SK-N-SH (cell line): ENCODE data around the gene RNLS. TPM values are rescaled to one million over a fixed set of nuclear protein-coding genes. Genes with fewer than 3 reads are reported as not detected.

Source experiments
- CTCF ChIA-PET: fragments of 300-600, 350-600 bp; formaldehyde crosslinking; extraction: SDS; loops from one replicate; lab custom pipeline; 2021; lab: Yijun Ruan, JAX
- POLR2A ChIA-PET: fragments of 350-600 bp; sonication (Branson Sonifier 250); formaldehyde crosslinking; extraction: SDS; loops from one replicate; lab custom pipeline; 2020; ENCODE audit warnings: antibody characterized with exemption, inconsistent platforms; lab: Yijun Ruan, JAX
- DNase-seq: peaks from one replicate; pipeline ENCODE4 v3.0.0; 2012
- H2AFZ ChIP-seq: fragments of 200-600 bp; sonication (generic); 2 replicates; pipeline ENCODE4 v1.8.1; 2016; ENCODE audit warnings: antibody characterized with exemption, mild to moderate bottlenecking, low read depth
- H3F3A ChIP-seq: fragments of 200-600 bp; sonication (generic); replicated peaks from 2 replicates; pipeline ENCODE3; 2016; ENCODE audit warnings: antibody characterized with exemption, mild to moderate bottlenecking; ENCODE audit not compliant: insufficient read depth
- H3K27ac ChIP-seq, 2 experiments: fragments of 200-500 bp in 1 of 2; fragments of 200-600 bp in 1 of 2; sonication (Bioruptor generic) in 1 of 2; sonication (generic), shearing (Covaris generic) in 1 of 2; 2 replicates each; pipeline versions ENCODE4 v1.5.1 to v1.6.1; 2014 to 2016; ENCODE audit warnings: low read depth in 2 of 2, inconsistent platforms in 1 of 2, low read length in 1 of 2, mild to moderate bottlenecking in 1 of 2, mixed read lengths in 1 of 2
- H3K27me3 ChIP-seq: fragments of 200-600 bp; sonication (generic), shearing (Covaris generic); 2 replicates; pipeline ENCODE4 v1.6.1; 2016; ENCODE audit warnings: mixed run types; ENCODE audit not compliant: insufficient read depth
- H3K36me3 ChIP-seq, 2 experiments: fragments of 200-500 bp in 1 of 2; fragments of 200-600 bp in 1 of 2; sonication (Bioruptor generic) in 1 of 2; sonication (generic) in 1 of 2; replicated peaks in 1 of 2; 2 replicates each; pipeline versions ENCODE3 to v1.5.1; 2014 to 2016; ENCODE audit warnings: low read length in 1 of 2, mild to moderate bottlenecking in 1 of 2; ENCODE audit not compliant: insufficient read depth in 2 of 2, control insufficient read depth in 1 of 2
- H3K4me1 ChIP-seq, 2 experiments: fragments of 200-500 bp in 1 of 2; fragments of 200-600 bp in 1 of 2; sonication (Bioruptor generic) in 1 of 2; sonication (generic), shearing (Covaris generic) in 1 of 2; 2 replicates each; pipeline versions ENCODE4 v1.5.1 to v1.6.1; 2014 to 2016; ENCODE audit warnings: low read depth in 1 of 2, low read length in 1 of 2, mixed run types in 1 of 2; ENCODE audit not compliant: insufficient read depth in 2 of 2, control insufficient read depth in 1 of 2
- H3K4me2 ChIP-seq: fragments of 200-600 bp; sonication (generic), shearing (Covaris generic); 2 replicates; pipeline ENCODE4 v1.6.1; 2017; ENCODE audit warnings: mixed run types
- H3K4me3 ChIP-seq, 2 experiments: fragments of 200-500 bp in 1 of 2; fragments of 200-600 bp in 1 of 2; sonication (Bioruptor generic) in 1 of 2; sonication (generic), shearing (Covaris generic) in 1 of 2; 2 replicates each; pipeline versions ENCODE4 v1.5.1 to v1.8.1; 2014 to 2016; ENCODE audit warnings: low read depth in 2 of 2, inconsistent platforms in 1 of 2, low read length in 1 of 2, mild to moderate bottlenecking in 1 of 2, mixed read lengths in 1 of 2, moderate library complexity in 1 of 2
- H3K79me2 ChIP-seq: fragments of 200-600 bp; sonication (generic); 2 replicates; pipeline ENCODE4 v1.8.1; 2017; ENCODE audit warnings: mild to moderate bottlenecking; ENCODE audit not compliant: insufficient read depth
- H3K9ac ChIP-seq: fragments of 200-600 bp; sonication (generic); 2 replicates; pipeline ENCODE4 v1.6.1; 2017; ENCODE audit warnings: mixed run types
- H3K9me2 ChIP-seq: fragments of 200-600 bp; sonication (generic); 2 replicates; pipeline ENCODE4 v1.6.1; 2017; ENCODE audit warnings: mixed run types
- H3K9me3 ChIP-seq: fragments of 200-600 bp; sonication (generic); 2 replicates; pipeline ENCODE4 v1.6.1; 2017; ENCODE audit warnings: mixed run types, mild to moderate bottlenecking, moderate library complexity
- H4K20me1 ChIP-seq: fragments of 200-600 bp; sonication (generic); 2 replicates; pipeline ENCODE4 v1.6.1; 2017; ENCODE audit warnings: mild to moderate bottlenecking, mixed run types; ENCODE audit not compliant: insufficient read depth
- CHD2 ChIP-seq: fragments of 150-350 bp; IDR thresholded peaks from 2 replicates; pipeline ENCODE4 v1.6.1; 2018; ENCODE audit warnings: low read length; ENCODE audit not compliant: partially characterized antibody
- CTCF ChIP-seq: fragments of 200-600 bp; sonication (generic); IDR thresholded peaks from 2 replicates; pipeline ENCODE4 v1.6.1; 2017; ENCODE audit warnings: antibody characterized with exemption, mild to moderate bottlenecking, moderate library complexity
- EP300 ChIP-seq, 2 experiments: IDR thresholded peaks; 2 replicates each; pipeline versions ENCODE4 v1.4.0 to v1.6.1; 2012; ENCODE audit warnings: borderline replicate concordance in 1 of 2, low read depth in 1 of 2, low read length in 1 of 2
- EZH2phosphoT487 ChIP-seq: fragments of 200-600 bp; sonication (generic); IDR thresholded peaks from 2 replicates; pipeline ENCODE4 v1.6.1; 2017; ENCODE audit warnings: low read depth, mixed run types, mild to moderate bottlenecking, antibody characterized with exemption, moderate library complexity, borderline replicate concordance
- FOSL2 ChIP-seq: IDR thresholded peaks from 2 replicates; pipeline ENCODE4 v1.4.0; 2012; ENCODE audit warnings: low read depth, mild to moderate bottlenecking, moderate library complexity, borderline replicate concordance
- FOXJ3 ChIP-seq: sonication (generic); formaldehyde crosslinking; IDR thresholded peaks from 2 replicates; pipeline ENCODE4 v1.5.1; 2020; ENCODE audit warnings: mild to moderate bottlenecking, missing genetic modification reagents
- GATA2 ChIP-seq: sonication (generic); formaldehyde crosslinking; IDR thresholded peaks from 2 replicates; pipeline ENCODE4 v1.5.0; 2020; ENCODE audit warnings: mild to moderate bottlenecking, missing genetic modification reagents
- JUND ChIP-seq: IDR thresholded peaks from 2 replicates; pipeline ENCODE4 v1.4.0; 2012
- MAX ChIP-seq: IDR thresholded peaks from 2 replicates; pipeline ENCODE4 v1.4.0; 2012; ENCODE audit warnings: low read depth
- MXI1 ChIP-seq: IDR thresholded peaks from 2 replicates; pipeline ENCODE4 v1.6.1; 2012; ENCODE audit warnings: mild to moderate bottlenecking, low read depth, low read length, improper control_type of control experiment
- NFIC ChIP-seq: IDR thresholded peaks from 2 replicates; pipeline ENCODE4 v1.4.0; 2012; ENCODE audit warnings: borderline replicate concordance
- RAD21 ChIP-seq: IDR thresholded peaks from 2 replicates; pipeline ENCODE4 v1.6.1; 2012; ENCODE audit warnings: mild to moderate bottlenecking, low read length
- RXRA ChIP-seq: IDR thresholded peaks from 2 replicates; pipeline ENCODE4 v1.4.0; 2012; ENCODE audit warnings: low read depth, mild to moderate bottlenecking, borderline replicate concordance
- SMC3 ChIP-seq: IDR thresholded peaks from 2 replicates; pipeline ENCODE4 v1.6.1; 2012; ENCODE audit warnings: low read depth, low read length, improper control_type of control experiment
- TEAD4 ChIP-seq: IDR thresholded peaks from 2 replicates; pipeline ENCODE4 v1.4.0; 2012; ENCODE audit warnings: mild to moderate bottlenecking, borderline replicate concordance; ENCODE audit not compliant: insufficient read depth
- USF2 ChIP-seq: fragments of 150-350 bp; IDR thresholded peaks from 2 replicates; pipeline ENCODE4 v1.6.1; 2017; ENCODE audit warnings: antibody characterized with exemption, low read length, low read depth, borderline replicate concordance
- ZBTB33 ChIP-seq: IDR thresholded peaks from 2 replicates; pipeline ENCODE4 v1.4.0; 2012; ENCODE audit warnings: low read depth, borderline replicate concordance
- whole genome bisulfite sequencing: methylation state at CpG from one replicate; pipeline ENCODE4 v1.1.6; 2017; ENCODE audit warnings: low lambda C conversion rate; 5-methylcytosine and 5-hydroxymethylcytosine counted together
- polyA plus RNA-seq, 3 experiments: library from polyadenylated mRNA; depleted of rRNA; stranded (reverse); fragments of >200 nt; gene quantifications; 2 replicates each; pipeline ENCODE4 v1.2.3, GENCODE V29; 2012

RNLS gene
- polyA plus RNA-seq, 1 of the 3 experiments (the other 2 are of a cell fraction): not detected

- 0 out of 2 replicates have a peak overlapping the region, but pooled peaks have one; percentile 49 for H3K4me2 ChIP-seq
Observed at GRCh38 chr10:88385601-88386203, 197.4 kb downstream of the RNLS start.

GRCh38 chr10:88383276-88383675, 199.8 kb downstream of the RNLS start:
- Histone ChIP-seq H3F3A (no peaks in the 10 kb centered on the region), H3K27me3 (no peaks in the 10 kb centered on the region), H3K4me3 (no peak overlapping the region), H3K36me3 (no peaks in the 10 kb centered on the region), H3K9me2 (no peaks in the 10 kb centered on the region), H3K9me3 (peaks cover 8% of the 10 kb centered on the region; the same call in 1 of the 2 replicates), H3K27ac (no peak overlapping the region), H4K20me1 (no peaks in the 10 kb centered on the region), H2AFZ (no peak overlapping the region), H3K4me1 (peaks cover 9 to 31% of the 10 kb centered on the region in 2 experiments; a peak in 3 of 4 replicates), H3K79me2 (no peaks in the 10 kb centered on the region), H3K9ac (no peak overlapping the region), H3K4me2 (no peak overlapping the region)
- ChIA-PET POLR2A (no interaction called here), CTCF (interaction anchor here (1.2 kb wide), 1 partner anchor 10 kb away, joined by 3 read pairs; no protein-coding TSS in a partner anchor)
- 56% methylated on average over 1 of the region's 1 CpG for WGBS
- no peak for DNase-seq
- TF ChIP-seq RXRA: no peak
- no peak for TF ChIP-seq USF2
- TF ChIP-seq RAD21: no peak
- TF ChIP-seq MXI1: no peak
- TF ChIP-seq CHD2: no peak
- no peak for TF ChIP-seq JUND
- no peak for TF ChIP-seq NFIC
- no peak for TF ChIP-seq GATA2 (CRISPR knock-in tag)
- no peak for TF ChIP-seq CTCF
- no peak for TF ChIP-seq FOXJ3

More at GRCh38 chr10:88385601-88386203, 197.4 kb downstream of the RNLS start:
- Histone ChIP-seq H3K4me3 (no peak overlapping the region), H3F3A (no peaks in the 10 kb centered on the region), H4K20me1 (no peaks in the 10 kb centered on the region), H3K27ac (peak overlapping the region; percentile 55 to 98), H3K9me2 (no peaks in the 10 kb centered on the region), H3K79me2 (no peaks in the 10 kb centered on the region), H3K9ac (no peak overlapping the region), H3K4me1 (peaks cover 9 to 35% of the 10 kb centered on the region in 2 experiments; a peak in 3 of 4 replicates), H3K9me3 (peaks cover 8% of the 10 kb centered on the region; the same call in 1 of the 2 replicates), H3K27me3 (no peaks in the 10 kb centered on the region), H2AFZ (0 out of 2 replicates have a peak overlapping the region, but pooled peaks have one; percentile 80), H3K36me3 (no peaks in the 10 kb centered on the region)
- TF ChIP-seq EZH2phosphoT487 (no peak), FOXJ3 (no peak), JUND (no peak), FOSL2 (no peak), MAX (no peak), USF2 (no peak), RXRA (no peak), TEAD4 (no peak), ZBTB33 (no peak), EP300 (IDR thresholded peaks at IDR 0.05; ENCODE audit: borderline replicate concordance in 1 of 2, low read depth in 1 of 2, low read length in 1 of 2) (no peak), SMC3 (no peak)
- DNase-seq: no peak
- 59% methylated on average over 11 of the region's 11 CpGs for WGBS
- POLR2A ChIA-PET: interaction anchor here (0.8 to 4.0 kb wide), 3 partner anchors 39 to 523 kb away, joined by 3 to 37 read pairs (median 4); partner anchors contain the start of genes KLLN and PTEN
- CTCF ChIA-PET: interaction anchor here (0.9 to 2.3 kb wide), 5 partner anchors 24 to 535 kb away, joined by 3 to 12 read pairs (median 4); partner anchors contain the start of genes KLLN and PTEN
